Mesenchymal stem cell (in vitro differentiated cells and primary cell): ENCODE data around the gene NLK.

Experiments used
- DNase-seq: peaks from one replicate; pipeline ENCODE4 v3.0.0-alpha.2; 2013
- H2AFZ ChIP-seq: one replicate; pipeline ENCODE4 v1.6.1; 2013; ENCODE audit warnings: low read depth, mild to moderate bottlenecking, control low read depth, inconsistent platforms, low read length, moderate library complexity
- H2AK5ac ChIP-seq: 2 replicates; pipeline ENCODE4 v1.6.1; 2013; ENCODE audit warnings: low read length, moderate library complexity, mild to moderate bottlenecking, inconsistent platforms; ENCODE audit not compliant: severe bottlenecking
- H2BK120ac ChIP-seq: one replicate; pipeline ENCODE4 v1.6.1; 2013; ENCODE audit warnings: low read depth, mild to moderate bottlenecking, inconsistent platforms, low read length, moderate library complexity
- H2BK12ac ChIP-seq, 2 experiments: one replicate each; pipeline ENCODE4 v1.6.1; 2013; ENCODE audit warnings: inconsistent platforms in 2 of 2, low read length in 2 of 2, mild to moderate bottlenecking in 2 of 2, moderate library complexity in 2 of 2, control low read depth in 1 of 2
- H2BK15ac ChIP-seq: one replicate; pipeline ENCODE4 v1.6.1; 2013; ENCODE audit warnings: mild to moderate bottlenecking, low read depth, inconsistent platforms; ENCODE audit not compliant: poor library complexity, severe bottlenecking
- H2BK5ac ChIP-seq: 2 replicates; pipeline ENCODE4 v1.6.1; 2013; ENCODE audit warnings: low read depth, mild to moderate bottlenecking, low read length, control low read depth, inconsistent platforms; ENCODE audit not compliant: poor library complexity, severe bottlenecking
- H3K14ac ChIP-seq, 2 experiments: one replicate each; pipeline ENCODE4 v1.6.1; 2013; ENCODE audit warnings: inconsistent platforms in 2 of 2, low read length in 2 of 2, control low read depth in 1 of 2, mild to moderate bottlenecking in 1 of 2, moderate library complexity in 1 of 2
- H3K18ac ChIP-seq, 2 experiments: one replicate each; pipeline ENCODE4 v1.6.1; 2013; ENCODE audit warnings: inconsistent platforms in 2 of 2, low read length in 2 of 2, control low read depth in 1 of 2, low read depth in 1 of 2, mild to moderate bottlenecking in 1 of 2
- H3K23ac ChIP-seq, 2 experiments: one replicate each; pipeline ENCODE4 v1.6.1; 2013; ENCODE audit warnings: inconsistent platforms in 2 of 2, low read length in 2 of 2, mild to moderate bottlenecking in 2 of 2, moderate library complexity in 2 of 2, control low read depth in 1 of 2
- H3K27ac ChIP-seq: 2 replicates; pipeline ENCODE4 v1.5.1; 2013; ENCODE audit warnings: mild to moderate bottlenecking, moderate library complexity, low read length, control low read depth, inconsistent platforms; ENCODE audit not compliant: poor library complexity, severe bottlenecking
- H3K27me3 ChIP-seq, 2 experiments: 2 replicates each; pipeline versions ENCODE4 v1.6.1 to v1.7.0; 2013; ENCODE audit warnings: low read length in 2 of 2, mild to moderate bottlenecking in 2 of 2, moderate library complexity in 2 of 2, control low read depth in 1 of 2, inconsistent platforms in 1 of 2; ENCODE audit not compliant: control insufficient read depth in 1 of 2, insufficient read depth in 1 of 2
- H3K36me3 ChIP-seq, 2 experiments: 2 replicates each; pipeline versions ENCODE4 v1.6.1 to v1.7.0; 2013; ENCODE audit warnings: low read length in 2 of 2, control low read depth in 1 of 2, inconsistent platforms in 1 of 2, low read depth in 1 of 2, mild to moderate bottlenecking in 1 of 2; ENCODE audit not compliant: insufficient read depth in 2 of 2, control insufficient read depth in 1 of 2
- H3K4ac ChIP-seq, 2 experiments: one replicate each; pipeline ENCODE4 v1.6.1; 2013; ENCODE audit warnings: inconsistent platforms in 2 of 2, low read length in 2 of 2, mild to moderate bottlenecking in 2 of 2, moderate library complexity in 2 of 2, control low read depth in 1 of 2, low read depth in 1 of 2
- H3K4me1 ChIP-seq: 2 replicates; pipeline ENCODE4 v1.6.1; 2013; ENCODE audit warnings: low read depth, low read length, control low read depth; ENCODE audit not compliant: control insufficient read depth, insufficient read depth
- H3K4me2 ChIP-seq: 2 replicates; pipeline ENCODE4 v1.6.1; 2013; ENCODE audit warnings: low read length, mild to moderate bottlenecking, inconsistent platforms; ENCODE audit not compliant: poor library complexity, severe bottlenecking
- H3K4me3 ChIP-seq, 2 experiments: 2 replicates each; pipeline versions ENCODE4 v1.5.1 to v1.7.0; 2013; ENCODE audit warnings: low read length in 2 of 2, mild to moderate bottlenecking in 2 of 2, control low read depth in 1 of 2, low read depth in 1 of 2; ENCODE audit not compliant: insufficient read depth in 1 of 2
- H3K79me1 ChIP-seq: replicated peaks from 2 replicates; pipeline ENCODE4 v1.6.1; 2013; ENCODE audit warnings: mild to moderate bottlenecking, control low read depth, low read length, inconsistent platforms; ENCODE audit not compliant: poor library complexity, severe bottlenecking
- H3K9ac ChIP-seq: 2 replicates; pipeline ENCODE4 v1.7.0; 2013; ENCODE audit warnings: mild to moderate bottlenecking, low read length, moderate library complexity
- H3K9me3 ChIP-seq: 2 replicates; pipeline ENCODE4 v1.7.0; 2013; ENCODE audit warnings: mild to moderate bottlenecking, low read length; ENCODE audit not compliant: control insufficient read depth
- H4K8ac ChIP-seq: one replicate; pipeline ENCODE4 v1.6.1; 2013; ENCODE audit warnings: inconsistent platforms, mild to moderate bottlenecking, low read length, moderate library complexity
- H4K91ac ChIP-seq: one replicate; pipeline ENCODE4 v1.6.1; 2013; ENCODE audit warnings: mild to moderate bottlenecking, low read length, inconsistent platforms
- WGBS: methylation state at CpG from one replicate; pipeline ENCODE4 v1.1.7; 2013; ENCODE audit warnings: mixed read lengths; 5-methylcytosine and 5-hydroxymethylcytosine counted together

The NLK gene

DNA sequence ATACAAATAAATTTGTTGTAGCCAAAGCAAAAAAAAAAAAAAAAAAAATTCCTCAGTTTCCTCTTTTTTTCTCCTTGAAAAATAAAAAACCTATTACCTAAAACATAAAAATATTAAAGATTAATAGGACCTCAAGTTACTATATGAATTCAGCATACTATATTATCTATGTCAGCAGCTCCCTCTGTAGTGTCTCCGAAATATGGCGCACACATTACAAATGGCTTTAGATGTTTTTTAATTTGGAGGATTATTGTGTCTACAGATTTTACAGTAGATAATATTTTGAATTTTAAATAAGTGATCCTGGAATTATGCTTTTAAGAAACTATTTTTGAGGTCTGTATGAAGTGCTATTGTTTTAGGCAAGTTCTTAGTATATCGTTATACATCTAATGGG, 94.4 kb downstream of the NLK start:
- peaks cover 3% of the 10 kb centered on the region for H3K4me1 ChIP-seq
- no peak overlapping the region for H4K91ac ChIP-seq
- no peak overlapping the region for H3K23ac ChIP-seq
- no peak overlapping the region for H2BK15ac ChIP-seq
- H3K36me3 ChIP-seq: peaks cover 9 to 45% of the 10 kb centered on the region in 2 experiments
- H3K27me3 ChIP-seq: no peaks in the 10 kb centered on the region
- H2AK5ac ChIP-seq: no peak overlapping the region
- WGBS: 93% methylated on average over 3 of the region's 3 CpGs
- H3K4me3 ChIP-seq: no peak overlapping the region
- no peaks in the 10 kb centered on the region for H3K9me3 ChIP-seq
- no peak for DNase-seq
- no peak overlapping the region for H3K18ac ChIP-seq
- H3K9ac ChIP-seq: no peak overlapping the region
- H3K79me1 ChIP-seq: peaks cover 4% of the 10 kb centered on the region
- no peak overlapping the region for H2AFZ ChIP-seq
- H3K4me2 ChIP-seq: no peak overlapping the region
- no peak overlapping the region for H2BK5ac ChIP-seq
- no peak overlapping the region for H2BK12ac ChIP-seq
- no peak overlapping the region for H3K4ac ChIP-seq
- H3K14ac ChIP-seq: no peak overlapping the region
- H3K27ac ChIP-seq: no peak overlapping the region
- no peak overlapping the region for H2BK120ac ChIP-seq
- no peak overlapping the region for H4K8ac ChIP-seq

DNA sequence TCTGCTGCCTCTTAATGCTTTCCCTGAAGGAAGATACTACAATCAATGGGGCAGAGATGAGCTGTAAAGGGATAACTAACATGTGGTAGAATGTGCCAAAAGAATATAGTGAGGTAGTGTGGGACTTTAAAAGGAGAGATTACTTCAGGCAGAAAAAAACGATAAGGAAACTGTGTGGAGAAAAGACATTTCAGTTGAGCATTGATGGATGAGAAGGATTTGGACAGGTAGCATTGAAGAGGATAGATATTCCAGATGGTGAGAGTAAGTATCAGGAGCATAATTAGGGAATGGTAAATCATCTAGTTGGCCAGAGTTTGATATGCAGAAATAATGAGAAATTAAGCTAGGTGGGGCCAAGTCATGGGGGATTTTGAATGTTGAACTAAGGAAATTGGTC, 97.3 kb downstream of the NLK start:
- H2AFZ ChIP-seq: no peak overlapping the region
- H3K4me3 ChIP-seq: no peak overlapping the region
- no peak overlapping the region for H2BK12ac ChIP-seq
- no peak overlapping the region for H4K91ac ChIP-seq
- H3K4me2 ChIP-seq: no peak overlapping the region
- H2BK5ac ChIP-seq: no peak overlapping the region
- no peak overlapping the region for H3K27ac ChIP-seq
- H3K27me3 ChIP-seq: no peaks in the 10 kb centered on the region
- no peak for DNase-seq
- H3K9me3 ChIP-seq: no peaks in the 10 kb centered on the region
- no peak overlapping the region for H2AK5ac ChIP-seq
- H2BK120ac ChIP-seq: no peak overlapping the region
- H3K4me1 ChIP-seq: no peaks in the 10 kb centered on the region
- no peak overlapping the region for H3K23ac ChIP-seq
- H3K18ac ChIP-seq: no peak overlapping the region
- no peak overlapping the region for H3K14ac ChIP-seq
- H3K9ac ChIP-seq: no peak overlapping the region
- 93% methylated on average over 1 of the region's 1 CpG for WGBS
- H2BK15ac ChIP-seq: no peak overlapping the region
- peaks cover 4% of the 10 kb centered on the region for H3K79me1 ChIP-seq
- peaks cover 6 to 51% of the 10 kb centered on the region in 2 experiments for H3K36me3 ChIP-seq
- H4K8ac ChIP-seq: no peak overlapping the region
- no peak overlapping the region for H3K4ac ChIP-seq

DNA sequence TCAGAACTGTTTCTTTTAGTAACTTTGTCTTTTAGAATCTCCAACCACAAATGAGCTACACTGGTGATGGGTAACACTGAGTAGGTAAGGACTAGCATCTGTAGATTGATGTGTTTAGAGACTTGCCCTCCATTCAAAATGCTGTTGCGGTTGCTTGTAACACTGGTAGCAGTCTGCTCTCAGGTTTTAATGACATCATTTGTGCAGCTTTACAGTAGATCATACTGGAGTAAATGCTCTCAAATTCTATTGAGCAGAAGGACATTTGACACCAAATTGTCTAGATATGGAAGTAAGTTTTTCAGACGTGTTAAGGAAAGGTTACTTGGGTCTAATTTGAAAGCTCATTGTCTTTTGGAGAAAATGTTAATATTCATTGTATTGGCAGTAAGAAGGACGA, 98.8 kb downstream of the NLK start:
- Histone ChIP-seq H4K8ac (no peak overlapping the region), H3K4me1 (no peaks in the 10 kb centered on the region), H2AFZ (no peak overlapping the region), H2BK5ac (no peak overlapping the region), H3K14ac (no peak overlapping the region), H3K27ac (no peak overlapping the region), H3K4me3 (no peak overlapping the region), H3K9ac (no peak overlapping the region), H3K9me3 (no peaks in the 10 kb centered on the region), H3K23ac (no peak overlapping the region), H4K91ac (no peak overlapping the region), H2BK12ac (no peak overlapping the region), H2BK15ac (no peak overlapping the region), H3K79me1 (no peaks in the 10 kb centered on the region), H2AK5ac (no peak overlapping the region), H3K18ac (no peak overlapping the region), H3K27me3 (no peaks in the 10 kb centered on the region), H2BK120ac (no peak overlapping the region), H3K36me3 (peaks cover 3 to 39% of the 10 kb centered on the region in 2 experiments), H3K4ac (no peak overlapping the region), H3K4me2 (no peak overlapping the region)
- 91% methylated on average over 2 of the region's 3 CpGs for WGBS
- DNase-seq: no peak

DNA sequence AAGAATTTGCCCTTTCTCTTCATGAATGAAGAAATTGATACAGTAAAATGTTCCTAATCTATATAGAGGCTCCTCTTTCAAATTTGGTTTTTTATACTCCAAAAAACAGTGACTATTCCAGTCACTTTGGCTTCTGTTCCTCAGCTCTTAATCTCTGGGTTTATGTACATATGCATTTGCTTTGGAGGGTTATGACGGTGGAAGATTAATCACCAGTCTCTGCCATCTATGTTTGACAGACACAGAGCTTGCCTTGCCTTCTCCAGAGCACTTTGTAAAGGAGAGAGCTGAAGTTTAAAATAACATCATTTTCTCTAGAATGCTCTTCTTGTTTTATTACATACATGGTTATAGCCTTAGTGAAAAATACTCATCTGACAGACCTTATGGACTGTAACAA, 99.3 kb downstream of the NLK start:
- Histone ChIP-seq H3K36me3 (peaks cover 0 to 40% of the 10 kb centered on the region in 2 experiments), H3K18ac (no peak overlapping the region), H2BK120ac (no peak overlapping the region), H3K27me3 (no peaks in the 10 kb centered on the region), H3K27ac (no peak overlapping the region), H2BK12ac (no peak overlapping the region), H3K4me3 (no peak overlapping the region), H2AK5ac (no peak overlapping the region), H4K8ac (no peak overlapping the region), H3K4ac (no peak overlapping the region), H3K23ac (no peak overlapping the region), H2AFZ (no peak overlapping the region), H2BK5ac (no peak overlapping the region), H3K9me3 (no peaks in the 10 kb centered on the region), H3K9ac (no peak overlapping the region), H4K91ac (no peak overlapping the region), H3K4me2 (no peak overlapping the region), H3K4me1 (no peaks in the 10 kb centered on the region), H3K14ac (no peak overlapping the region), H2BK15ac (no peak overlapping the region), H3K79me1 (no peaks in the 10 kb centered on the region)
- no peak for DNase-seq
- no CpG with 5 or more reads among the region's 1 CpG for WGBS
